Vagina (tissue), 2 donors: Measurements from ENCODE around the gene ELP1. TPM values are rescaled to one million over a fixed set of nuclear protein-coding genes. Genes with fewer than 3 reads are reported as not detected.
"Not testable (repeated sequence)": the region's sequence is repeated elsewhere in the genome, so short reads cannot be mapped to it uniquely, and the experiment has no call there.

ENCODE experiments used
- DNase-seq, 2 donors: peaks; one replicate each; pipeline ENCODE4 v3.0.0-alpha.2; 2017; ENCODE audit errors: extremely low spot score in 2 of 2
- H3K27ac ChIP-seq: fragments of 200-600 bp; sonication (generic); one replicate; pipeline ENCODE4 v1.5.1; 2019
- H3K27me3 ChIP-seq: fragments of 200-600 bp; sonication (generic); one replicate; pipeline ENCODE4 v1.5.1; 2019
- H3K36me3 ChIP-seq, 2 donors: fragments of 200-600 bp; sonication (generic); one replicate each; pipeline ENCODE4 v1.5.1; 2017 to 2019
- H3K4me1 ChIP-seq: fragments of 200-600 bp; sonication (generic); one replicate; pipeline ENCODE4 v1.5.1; 2019
- H3K4me3 ChIP-seq, 2 donors: fragments of 200-600 bp; sonication (generic); 1 replicate in 1 of 2; 2 replicates in 1 of 2; pipeline ENCODE4 v1.5.1; 2016 to 2019
- H3K9me3 ChIP-seq: fragments of 200-600 bp; sonication (generic); one replicate; pipeline ENCODE4 v1.5.1; 2019
- POLR2A ChIP-seq, 2 donors: fragments of 450-650 bp; IDR thresholded peaks; one replicate each; pipeline ENCODE4 v1.6.1; 2017; ENCODE audit warnings: antibody characterized with exemption in 2 of 2, mild to moderate bottlenecking in 2 of 2, moderate library complexity in 2 of 2
- POLR2AphosphoS5 ChIP-seq, 2 donors: sonication (generic); formaldehyde crosslinking; IDR thresholded peaks; one replicate each; pipeline ENCODE4 v1.9.0; 2017; ENCODE audit warnings: antibody characterized with exemption in 2 of 2, mild to moderate bottlenecking in 2 of 2, low read depth in 1 of 2; ENCODE audit not compliant: insufficient read depth in 1 of 2
- intact Hi-C: fragments of 100-400 bp; cut with DNase I; formaldehyde crosslinking; loops from one replicate; pipeline ENCODE4 v1.15.1; 2023
- total RNA-seq: library from RNA; depleted of rRNA; stranded (reverse); fragments of >200 nt; gene quantifications from one replicate; pipeline ENCODE4 v1.2.3, GENCODE V29; 2016
- TF ChIP-seq, protein P1 (sequence below), 3 experiments: fragments of 450-650 bp in 2 of 3; fragments of 200-600 bp in 1 of 3; sonication (generic) in 1 of 3; IDR thresholded peaks; one replicate each; pipeline ENCODE4 v1.5.1; 2017 to 2019; ENCODE audit warnings: antibody characterized with exemption in 3 of 3, mild to moderate bottlenecking in 2 of 3, moderate library complexity in 2 of 3

Gene ELP1
- total RNA-seq, 1 donor from 2014 or later = 16.9 TPM

GRCh38 chr9:108844856-108845255 lies 89.1 kb downstream of the ELP1 start:
- intact Hi-C loops = no loop called here
- no peaks in the 10 kb centered on the region for H3K9me3 ChIP-seq
- TF ChIP-seq POLR2A (IDR thresholded peaks at IDR 0.05) (no peak), POLR2AphosphoS5 (IDR thresholded peaks at IDR 0.05; ENCODE audit: insufficient read depth in 1 of 2, low read depth in 1 of 2) (no peak)
- TF ChIP-seq, protein P1, sequence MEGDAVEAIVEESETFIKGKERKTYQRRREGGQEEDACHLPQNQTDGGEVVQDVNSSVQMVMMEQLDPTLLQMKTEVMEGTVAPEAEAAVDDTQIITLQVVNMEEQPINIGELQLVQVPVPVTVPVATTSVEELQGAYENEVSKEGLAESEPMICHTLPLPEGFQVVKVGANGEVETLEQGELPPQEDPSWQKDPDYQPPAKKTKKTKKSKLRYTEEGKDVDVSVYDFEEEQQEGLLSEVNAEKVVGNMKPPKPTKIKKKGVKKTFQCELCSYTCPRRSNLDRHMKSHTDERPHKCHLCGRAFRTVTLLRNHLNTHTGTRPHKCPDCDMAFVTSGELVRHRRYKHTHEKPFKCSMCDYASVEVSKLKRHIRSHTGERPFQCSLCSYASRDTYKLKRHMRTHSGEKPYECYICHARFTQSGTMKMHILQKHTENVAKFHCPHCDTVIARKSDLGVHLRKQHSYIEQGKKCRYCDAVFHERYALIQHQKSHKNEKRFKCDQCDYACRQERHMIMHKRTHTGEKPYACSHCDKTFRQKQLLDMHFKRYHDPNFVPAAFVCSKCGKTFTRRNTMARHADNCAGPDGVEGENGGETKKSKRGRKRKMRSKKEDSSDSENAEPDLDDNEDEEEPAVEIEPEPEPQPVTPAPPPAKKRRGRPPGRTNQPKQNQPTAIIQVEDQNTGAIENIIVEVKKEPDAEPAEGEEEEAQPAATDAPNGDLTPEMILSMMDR (IDR thresholded peaks at IDR 0.05) = no peak

GRCh38 chr9:108844391-108844790 lies 89.5 kb downstream of the ELP1 start:
- Histone ChIP-seq H3K9me3 (no peaks in the 10 kb centered on the region), H3K4me3 (no peak overlapping the region), H3K27me3 (no peaks in the 10 kb centered on the region), H3K27ac (no peak overlapping the region), H3K4me1 (no peaks in the 10 kb centered on the region), H3K36me3 (no peaks in the 10 kb centered on the region)
- peak in 1 of 2 donors; percentile 11 for DNase-seq
- intact Hi-C loops = no loop called here
- TF ChIP-seq, protein P1 (IDR thresholded peaks at IDR 0.05) = no peak
- no peak for TF ChIP-seq POLR2A (IDR thresholded peaks at IDR 0.05)
- TF ChIP-seq POLR2AphosphoS5 (IDR thresholded peaks at IDR 0.05; ENCODE audit: insufficient read depth in 1 of 2, low read depth in 1 of 2) = no peak

More at GRCh38 chr9:108844856-108845255, 89.1 kb downstream of the ELP1 start:
- Histone ChIP-seq H3K36me3 (no peaks in the 10 kb centered on the region), H3K4me3 (no peak overlapping the region), H3K27me3 (no peaks in the 10 kb centered on the region), H3K4me1 (no peaks in the 10 kb centered on the region), H3K27ac (no peak overlapping the region)
- peak in 1 of 2 donors; percentile 6 for DNase-seq

GRCh38 chr9:108842610-108843295 lies 91.2 kb downstream of the ELP1 start:
- Histone ChIP-seq H3K4me3 (no peak overlapping the region), H3K27me3 (no peaks in the 10 kb centered on the region), H3K9me3 (no peaks in the 10 kb centered on the region), H3K36me3 (no peaks in the 10 kb centered on the region), H3K4me1 (no peaks in the 10 kb centered on the region), H3K27ac (no peak overlapping the region)
- TF ChIP-seq POLR2AphosphoS5 (IDR thresholded peaks at IDR 0.05; ENCODE audit: insufficient read depth in 1 of 2, low read depth in 1 of 2) (no peak), POLR2A (IDR thresholded peaks at IDR 0.05) (no peak)
- TF ChIP-seq, protein P1 (IDR thresholded peaks at IDR 0.05) = no peak
- peak; percentile 25 to 65 for DNase-seq
- intact Hi-C loops = no loop called here

GRCh38 chr9:108839561-108839960 lies 94.4 kb downstream of the ELP1 start:
- H3K27ac ChIP-seq, H3K4me3 ChIP-seq, intact Hi-C loops, H3K36me3 ChIP-seq, H3K27me3 ChIP-seq, H3K9me3 ChIP-seq, H3K4me1 ChIP-seq: not testable (repeated sequence)
- DNase-seq = peak in 1 of 2 donors; percentile 31

- DNase-seq = no peak
- H3K4me3 ChIP-seq = no peak overlapping the region
- no peak overlapping the region for H3K27ac ChIP-seq
- no peaks in the 10 kb centered on the region for H3K4me1 ChIP-seq
- H3K27me3 ChIP-seq = no peaks in the 10 kb centered on the region
- H3K36me3 ChIP-seq = no peaks in the 10 kb centered on the region
- TF ChIP-seq, protein P1 (IDR thresholded peaks at IDR 0.05) = no peak
- H3K9me3 ChIP-seq = no peaks in the 10 kb centered on the region
- intact Hi-C loops = no loop called here
Measured at GRCh38 chr9:108838017-108838416, 95.9 kb downstream of the ELP1 start.
